Activated T-cell treated with anti-CD3 and anti-CD28 coated beads for 48 hours (primary cell): ENCODE measurements around the gene TMEM213.

ENCODE experiments used
- DNase-seq: peaks from one replicate; pipeline ENCODE4 v3.0.0-alpha.2; 2020; ENCODE audit warnings: low read depth

Gene TMEM213

DNA sequence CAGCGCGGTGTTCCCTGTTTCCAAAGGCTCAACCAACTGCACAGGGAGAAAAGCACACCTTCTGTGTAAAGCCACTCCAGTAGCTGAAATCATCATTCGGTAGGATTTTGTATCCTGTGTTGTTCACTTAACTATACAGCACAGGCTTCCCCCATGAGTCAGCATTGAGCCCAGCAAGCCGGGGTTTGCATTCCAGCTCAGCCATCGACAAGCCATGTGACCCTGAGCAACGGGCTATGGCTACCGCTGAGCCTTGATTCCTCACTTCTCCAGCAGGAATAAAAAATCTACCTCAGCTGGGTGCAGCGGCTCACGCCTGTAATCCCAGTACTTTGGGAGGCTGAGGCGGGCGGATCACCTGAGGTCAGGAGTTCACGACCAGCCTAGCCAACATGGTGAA is 44.3 kb downstream of the TMEM213 start:
- DNase-seq: no peak

DNA sequence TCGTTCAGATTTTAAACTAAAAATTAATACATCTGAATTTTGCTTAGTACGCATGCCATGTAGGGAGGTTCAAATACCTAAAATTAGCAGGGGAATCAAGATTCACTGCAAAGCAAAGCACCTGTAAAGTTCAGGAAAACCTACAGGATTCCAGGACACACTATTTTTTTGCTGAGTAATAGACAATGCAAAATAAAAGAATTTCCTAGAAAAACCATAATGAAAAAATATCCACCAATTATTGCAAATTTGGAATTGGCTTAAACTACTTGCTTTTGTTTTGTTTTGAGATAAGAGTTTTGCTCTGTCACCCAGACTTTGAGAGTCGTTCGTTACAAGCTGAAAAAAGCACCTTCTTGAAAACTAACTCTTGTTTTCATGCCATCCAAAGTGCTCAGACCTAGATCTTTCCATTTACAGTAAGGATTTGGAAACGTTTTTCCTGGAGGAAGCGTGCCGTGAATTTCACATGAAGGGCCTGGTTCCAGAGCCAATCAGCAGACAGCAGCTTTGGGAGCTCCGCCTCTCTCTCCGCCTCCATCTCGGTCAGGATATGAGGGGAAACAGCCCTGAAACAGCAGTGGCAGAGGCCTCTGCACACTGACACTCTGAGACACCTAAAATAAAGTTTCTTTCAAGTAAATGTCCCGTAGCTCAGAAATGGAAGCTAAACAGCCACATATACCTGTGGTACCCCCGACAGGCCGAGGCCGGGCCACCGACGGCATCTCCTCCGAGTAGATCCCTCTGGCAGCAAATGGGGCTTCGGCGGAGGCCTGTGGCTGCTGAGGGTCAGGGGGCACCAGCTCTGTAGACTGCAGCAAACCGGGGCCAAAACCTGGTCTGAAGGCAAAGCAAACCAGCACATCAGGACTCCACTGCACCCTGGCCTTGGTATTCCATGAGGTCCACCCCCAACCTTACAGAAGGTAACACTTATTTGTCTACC is 46.1 kb downstream of the TMEM213 start:
- no peak for DNase-seq

DNA sequence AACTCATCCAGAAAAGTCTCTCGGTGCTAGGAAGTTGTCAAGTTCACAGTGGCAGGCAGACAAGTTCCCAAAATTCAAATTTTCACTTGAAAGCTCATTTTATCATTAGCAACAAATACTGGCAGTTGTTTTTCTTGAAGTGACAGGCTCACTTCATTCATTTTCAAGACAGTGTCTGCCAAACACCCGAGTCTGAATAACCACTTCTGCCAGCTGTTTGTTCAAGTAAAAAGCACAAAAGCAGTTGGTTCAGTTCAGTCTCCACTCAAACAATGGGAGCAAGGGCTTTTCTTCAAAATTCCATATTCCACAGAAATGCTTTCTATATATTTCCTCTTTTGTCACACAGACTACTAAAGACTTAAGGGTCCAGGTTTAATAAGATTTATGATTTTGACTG is 47.9 kb downstream of the TMEM213 start:
- DNase-seq: no peak

DNA sequence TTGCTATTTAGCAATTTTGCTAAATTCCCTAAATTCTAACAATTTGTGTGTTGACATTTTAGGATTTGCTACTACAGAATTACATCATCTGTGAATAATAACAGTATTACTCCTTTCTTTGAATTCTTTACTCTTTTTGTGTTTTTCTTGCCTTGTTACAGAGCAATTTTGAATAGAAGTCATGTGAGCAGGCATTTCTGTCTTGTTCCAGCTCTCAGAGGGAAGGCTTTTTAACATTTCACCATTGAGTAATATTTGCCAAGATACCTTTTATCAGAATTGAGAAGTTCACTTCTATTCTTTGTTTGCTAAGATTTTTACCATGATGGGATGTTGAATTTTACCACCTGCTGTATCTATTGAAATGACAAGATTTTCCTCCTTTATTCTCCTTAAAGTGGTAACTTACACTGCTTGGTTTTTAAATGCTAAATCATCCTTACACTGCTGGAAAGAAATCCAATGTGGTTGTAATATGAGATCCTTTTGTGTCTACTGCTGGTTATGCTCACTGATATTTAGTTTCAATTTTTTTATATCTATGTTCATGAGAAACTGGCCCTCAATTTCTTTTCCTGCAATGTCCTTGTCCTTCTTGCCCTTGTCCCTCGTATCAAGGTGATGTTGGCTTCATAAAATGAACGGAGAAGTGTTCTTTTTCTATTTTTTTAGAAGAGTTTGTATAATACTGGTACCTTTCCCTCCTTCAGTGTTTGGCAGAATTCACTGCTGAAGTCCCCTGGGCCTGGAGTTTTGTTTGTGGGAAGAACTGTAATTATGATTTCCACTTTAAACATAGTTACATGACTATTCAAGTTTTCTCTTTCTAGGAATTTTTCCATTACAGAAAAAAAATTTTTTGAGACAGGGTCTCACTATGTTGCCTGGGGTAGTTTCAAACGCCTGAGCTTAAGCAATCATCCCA is 50.5 kb downstream of the TMEM213 start:
- DNase-seq: no peak

DNA sequence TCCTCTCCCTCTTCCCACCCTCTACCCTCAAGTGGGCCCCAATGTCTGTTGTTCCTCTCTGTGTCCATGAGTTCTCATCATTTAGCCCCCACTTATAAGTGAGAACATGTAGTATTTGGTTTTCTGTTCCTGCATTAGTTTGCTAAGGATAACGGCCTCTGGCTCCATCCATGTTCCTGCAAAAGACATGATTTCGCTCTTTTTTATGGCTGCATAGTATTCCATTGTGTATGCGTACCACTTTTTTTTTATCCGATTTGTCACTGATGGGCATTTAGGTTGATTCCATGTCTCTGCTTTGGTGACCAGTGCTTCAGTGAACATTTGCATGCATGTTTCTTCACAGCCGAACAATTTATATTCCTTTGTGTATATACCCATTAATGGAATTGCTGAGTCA is 51.9 kb downstream of the TMEM213 start:
- no peak for DNase-seq

DNA sequence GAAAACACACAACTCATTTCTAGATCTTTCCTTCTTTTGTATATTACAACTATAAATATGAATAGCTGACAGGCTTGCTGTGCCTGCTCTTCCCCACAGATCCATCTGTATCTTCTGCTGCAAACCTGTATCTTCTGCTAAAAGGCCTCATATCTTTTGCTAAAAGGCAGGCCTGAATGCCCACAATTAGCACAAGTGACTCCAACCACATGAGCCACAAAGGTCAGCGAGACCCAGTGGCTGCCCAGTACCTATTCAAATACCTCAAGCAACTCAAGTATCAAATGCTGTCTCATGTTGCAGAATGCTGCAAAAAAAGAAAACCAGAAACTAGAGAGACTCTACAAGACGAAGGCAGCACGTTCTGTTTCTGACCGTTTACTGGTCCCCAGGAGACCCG is 54.7 kb downstream of the TMEM213 start:
- no peak for DNase-seq

DNA sequence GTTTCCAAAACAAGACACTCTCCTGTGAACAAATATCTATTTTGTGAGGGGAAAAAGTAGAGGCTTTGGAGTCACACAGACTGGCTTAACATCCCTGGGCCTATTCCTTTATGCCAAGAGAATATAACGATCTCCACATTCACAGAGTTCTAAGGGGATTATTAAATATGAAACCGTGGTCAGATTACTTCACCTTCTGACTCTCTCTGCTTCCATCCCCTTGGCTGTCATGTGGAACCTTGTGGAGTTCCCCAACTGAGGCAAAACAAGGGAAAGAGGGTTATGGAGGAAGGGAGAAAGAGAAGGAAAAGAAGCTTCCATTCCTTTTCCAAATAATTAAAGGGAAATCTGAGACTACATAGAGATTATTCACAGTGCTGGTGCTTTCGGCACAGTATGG is 55.7 kb downstream of the TMEM213 start:
- no peak for DNase-seq

DNA sequence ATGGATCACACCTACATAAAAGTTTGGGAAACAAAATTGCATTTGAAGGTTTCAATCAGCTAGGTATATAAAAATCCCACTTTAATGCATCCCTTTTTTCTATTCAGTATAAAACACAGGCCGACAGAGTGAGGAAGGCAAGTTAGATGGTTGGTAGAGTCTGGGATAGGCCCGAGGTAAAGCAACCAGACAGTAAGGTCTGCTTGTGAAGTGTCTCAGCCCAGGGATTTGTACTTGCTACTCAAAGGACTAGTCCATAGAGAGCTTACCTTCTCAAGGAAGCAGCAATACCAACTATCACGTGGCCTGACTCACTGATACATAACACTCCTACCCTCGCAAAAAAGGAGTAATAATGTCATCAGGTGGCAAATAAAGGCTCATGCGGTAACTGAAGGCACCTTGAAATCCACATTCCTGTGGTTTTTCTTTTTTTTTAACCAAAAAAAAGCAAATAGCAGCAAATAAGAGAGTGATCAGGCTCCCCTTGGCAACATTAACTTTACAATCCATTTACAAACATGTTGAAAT is 56.4 kb downstream of the TMEM213 start:
- no peak for DNase-seq

DNA sequence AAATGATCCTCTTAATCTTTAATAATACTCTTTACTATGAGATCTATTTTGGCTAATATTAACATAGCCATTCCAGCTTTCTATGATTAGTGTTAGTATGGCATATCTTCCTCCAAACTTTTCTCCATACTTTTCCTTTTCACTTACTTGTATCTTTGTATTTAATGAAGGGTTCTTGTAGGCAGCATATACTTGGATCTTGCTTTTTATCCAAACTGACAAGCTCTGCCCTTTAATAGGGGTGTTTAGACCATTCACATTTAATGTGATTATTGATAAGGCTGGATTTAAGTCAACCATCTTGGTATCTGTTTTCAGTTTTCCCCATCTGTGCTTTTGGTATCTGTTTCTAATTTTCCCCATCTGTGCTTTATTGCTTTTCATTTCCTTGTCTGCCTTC is 59.9 kb downstream of the TMEM213 start:
- DNase-seq: no peak

DNA sequence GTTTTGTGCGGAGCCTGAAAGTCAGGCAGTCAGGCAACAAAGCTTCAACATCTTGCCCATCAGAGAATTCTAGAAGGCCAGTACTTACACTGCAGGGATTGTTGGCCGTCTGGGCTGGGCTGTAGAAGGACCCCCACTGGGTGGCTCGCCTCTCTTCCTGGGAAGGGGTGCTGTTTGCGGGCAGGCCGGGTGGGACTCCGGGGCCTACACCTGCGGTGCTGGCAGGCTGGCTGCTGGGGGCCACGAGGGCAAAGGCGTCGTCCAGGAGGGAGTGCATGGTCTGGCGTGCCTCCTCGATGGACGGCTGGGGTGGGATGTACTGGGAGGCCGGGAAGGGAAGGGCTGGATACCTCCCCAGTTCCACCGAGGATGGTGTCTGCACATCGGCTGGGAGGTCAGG is 63.3 kb downstream of the TMEM213 start:
- no peak for DNase-seq

DNA sequence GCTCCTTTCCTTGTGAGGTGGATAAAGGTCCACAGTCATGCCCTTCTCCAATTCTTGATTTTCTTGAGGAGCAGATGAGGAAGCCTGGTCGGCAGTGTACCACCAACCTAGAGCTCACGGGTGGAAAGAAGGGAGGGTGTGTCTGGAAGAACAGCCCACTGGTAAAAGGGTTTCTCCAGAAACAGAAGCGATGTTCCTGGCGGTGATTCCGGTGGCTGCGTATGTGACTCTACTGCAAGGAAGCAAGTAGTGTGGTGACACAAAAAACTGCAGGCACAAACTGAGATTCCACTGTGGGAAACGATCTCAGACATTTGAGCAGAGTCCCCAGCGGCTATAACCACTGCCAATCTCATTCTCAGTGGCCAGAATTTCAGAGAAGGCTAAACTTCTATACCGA is 66.1 kb downstream of the TMEM213 start:
- DNase-seq: no peak

DNA sequence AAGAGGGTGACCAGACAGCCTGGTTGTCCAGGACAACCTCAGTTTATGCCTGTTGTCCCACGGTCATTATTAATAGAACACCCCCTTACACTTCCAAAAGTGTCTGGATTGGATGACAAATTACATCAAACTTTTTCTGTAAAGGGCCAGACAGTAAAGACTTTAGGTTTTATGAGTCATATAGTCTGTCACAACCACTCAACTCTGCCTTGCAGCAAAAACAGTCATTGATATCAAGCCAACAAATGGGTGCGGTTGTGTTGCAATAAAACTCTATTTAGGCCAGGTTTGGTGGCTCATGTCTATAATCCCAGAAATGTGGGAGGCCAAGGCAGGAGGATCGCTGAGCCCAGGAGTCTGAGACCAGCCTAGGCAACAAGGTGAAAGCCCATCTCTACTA is 66.9 kb downstream of the TMEM213 start:
- DNase-seq: no peak

DNA sequence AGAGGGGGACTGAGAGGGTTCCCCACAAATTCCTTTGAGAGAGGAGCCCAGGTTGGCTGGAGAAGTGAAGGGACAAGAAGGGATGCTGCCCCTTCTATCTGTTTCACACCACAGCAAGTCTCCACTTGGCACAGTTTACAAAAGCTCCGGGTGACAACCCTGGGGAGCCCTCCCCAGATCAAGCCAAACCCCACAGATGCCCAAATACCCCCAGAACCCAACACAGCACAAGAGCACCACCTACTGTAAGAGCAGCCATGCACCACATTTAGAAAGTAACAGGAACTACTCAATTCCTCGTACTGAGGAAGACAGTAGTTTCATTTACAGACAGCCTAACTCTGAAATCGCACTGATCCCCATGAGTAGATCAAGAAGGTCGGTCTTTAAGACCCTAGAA is 68.0 kb downstream of the TMEM213 start:
- DNase-seq: no peak

DNA sequence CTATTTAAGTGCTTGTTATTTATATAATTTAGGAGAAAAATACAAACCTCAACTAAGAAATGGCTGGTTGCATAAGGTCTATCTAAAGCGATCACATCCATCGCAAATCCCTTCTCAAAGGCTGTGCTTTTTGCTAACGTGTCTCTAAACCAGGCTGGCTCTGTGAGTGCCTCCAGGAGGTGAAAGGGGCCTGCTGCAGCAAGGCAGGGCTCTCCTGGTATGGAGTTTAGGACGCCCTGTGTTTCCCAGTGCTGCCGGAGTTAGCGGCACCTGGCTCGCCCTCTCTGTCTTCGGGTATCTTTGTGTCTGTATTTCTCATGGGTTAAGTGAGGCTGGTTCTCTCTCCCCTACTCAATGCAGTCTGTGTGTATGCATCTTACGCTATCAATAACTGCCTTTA is 68.6 kb downstream of the TMEM213 start:
- DNase-seq: no peak

DNA sequence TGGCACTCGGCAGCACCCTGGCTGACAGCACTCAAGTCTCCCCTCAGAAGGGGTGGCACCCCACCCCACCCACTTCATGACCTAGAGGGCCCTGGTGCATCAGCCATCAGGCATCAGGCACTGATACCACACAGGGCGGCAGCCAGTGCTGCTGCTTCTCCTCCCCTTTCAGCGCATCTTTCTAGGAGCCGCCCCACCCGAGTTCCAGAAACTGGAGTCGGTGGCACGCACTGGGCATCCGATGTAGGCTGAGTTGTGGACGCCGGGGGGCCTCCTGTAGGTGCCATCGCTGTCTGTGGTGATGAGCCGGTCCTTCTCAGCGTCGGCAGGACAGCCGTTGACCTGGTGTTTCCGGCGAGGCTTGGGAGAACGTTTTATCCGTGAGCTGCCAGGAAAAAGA is 70.0 kb downstream of the TMEM213 start:
- DNase-seq: no peak

DNA sequence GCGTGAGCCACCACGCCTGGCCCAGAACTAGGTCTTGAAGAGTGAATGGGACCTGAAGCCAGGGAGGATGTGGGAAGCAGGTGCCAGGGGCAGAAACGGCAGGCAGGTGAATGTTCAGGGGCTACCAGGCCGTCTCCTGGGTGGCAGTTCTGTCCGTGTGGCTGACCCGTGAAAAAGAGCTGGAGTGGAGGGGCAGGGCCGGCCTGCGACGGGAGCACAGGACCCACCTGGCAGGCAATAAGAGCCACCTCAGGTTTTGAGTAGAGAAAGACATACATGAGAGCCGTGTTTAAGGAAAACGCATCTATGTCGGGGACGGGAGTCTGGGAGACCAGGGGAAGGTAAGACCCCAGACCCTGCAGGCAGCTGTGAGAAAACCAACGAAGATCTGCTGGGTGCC is 70.9 kb downstream of the TMEM213 start:
- no peak for DNase-seq

DNA sequence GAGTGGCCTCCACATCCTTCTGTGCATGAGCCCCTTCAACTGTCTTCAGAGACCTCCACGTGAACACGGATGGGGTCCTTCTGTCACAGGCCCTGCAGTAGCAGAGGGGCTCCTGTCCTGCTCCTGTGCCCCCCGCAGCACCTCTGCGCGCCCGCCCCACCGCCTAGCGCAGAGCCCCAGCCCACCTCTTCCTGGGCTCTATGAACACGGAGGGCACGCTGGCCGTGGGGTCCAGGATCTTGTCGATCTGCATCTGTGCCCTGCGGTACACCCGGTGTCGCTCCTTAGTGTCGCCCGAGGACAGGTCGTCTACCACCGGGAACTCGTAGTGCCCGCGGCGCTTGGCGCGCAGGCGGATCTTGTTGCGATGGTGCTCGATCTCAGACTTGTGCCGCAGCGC is 71.6 kb downstream of the TMEM213 start:
- no peak for DNase-seq

DNA sequence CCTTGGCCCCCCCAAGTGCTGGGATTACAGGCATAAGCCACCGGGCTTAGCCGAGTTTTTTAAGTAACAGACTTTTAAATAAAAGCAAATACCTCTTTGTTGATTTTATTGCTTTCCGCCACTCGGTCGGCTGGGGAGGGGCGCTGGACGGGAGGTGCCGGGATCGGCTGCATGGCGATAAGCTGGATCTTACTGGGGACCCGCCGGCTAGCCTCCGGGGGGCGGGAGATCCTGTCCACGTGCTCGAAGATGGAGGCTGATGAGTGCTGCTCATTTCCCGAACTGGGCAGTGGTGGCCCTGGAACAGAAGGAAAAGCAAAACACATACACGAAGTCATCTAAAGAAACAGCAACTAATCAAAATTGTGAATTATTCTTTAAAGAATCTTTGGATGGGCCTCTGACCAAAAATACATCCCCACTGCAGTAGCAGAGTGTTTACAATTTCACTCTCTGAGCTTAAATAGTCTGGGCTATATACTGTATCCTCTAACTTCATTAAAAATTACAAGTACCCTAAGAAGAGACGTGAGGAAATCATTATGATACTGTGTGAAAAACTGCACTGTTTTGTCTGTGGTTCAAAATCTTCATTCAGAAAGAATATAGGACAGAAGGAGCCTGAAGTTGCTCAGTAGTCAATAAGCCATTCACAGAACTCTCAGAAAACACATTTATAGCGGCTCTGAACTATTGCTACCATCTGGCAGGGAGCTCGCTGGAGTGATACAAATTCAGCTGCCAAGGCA is 73.4 kb downstream of the TMEM213 start:
- DNase-seq: no peak

DNA sequence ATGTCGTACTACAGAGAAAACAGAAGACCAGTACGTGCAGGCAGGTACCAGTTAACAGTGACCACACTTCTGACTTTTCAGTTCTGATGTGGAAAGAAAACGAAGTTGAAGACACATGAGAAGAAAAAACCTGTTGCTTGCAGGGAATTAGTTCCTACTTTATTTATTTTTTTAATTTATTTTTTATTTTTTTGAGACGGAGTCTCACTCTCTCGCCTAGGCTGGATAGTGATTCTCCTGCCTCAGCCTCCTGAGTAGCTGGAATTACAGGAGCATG is 74.0 kb downstream of the TMEM213 start:
- no peak for DNase-seq

DNA sequence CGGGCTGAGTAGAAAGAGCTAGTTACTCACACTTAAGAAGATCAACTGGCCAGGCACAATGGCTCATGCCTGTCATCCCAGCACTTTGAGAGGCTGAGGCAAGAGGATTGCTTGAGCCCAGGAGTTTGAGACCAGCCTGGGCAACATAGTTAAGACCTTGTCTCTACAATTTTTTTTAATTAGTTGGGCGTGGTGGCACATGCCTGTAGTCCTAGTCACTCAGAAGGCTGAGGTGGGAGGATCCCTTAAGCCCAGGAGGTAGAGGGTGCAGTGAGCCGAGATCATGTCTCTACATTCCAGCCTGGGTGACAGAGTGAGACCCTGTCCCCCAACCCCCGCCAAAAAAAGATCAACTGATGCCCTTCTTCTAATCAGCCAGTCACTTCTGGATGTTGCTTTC is 74.8 kb downstream of the TMEM213 start:
- DNase-seq: no peak

DNA sequence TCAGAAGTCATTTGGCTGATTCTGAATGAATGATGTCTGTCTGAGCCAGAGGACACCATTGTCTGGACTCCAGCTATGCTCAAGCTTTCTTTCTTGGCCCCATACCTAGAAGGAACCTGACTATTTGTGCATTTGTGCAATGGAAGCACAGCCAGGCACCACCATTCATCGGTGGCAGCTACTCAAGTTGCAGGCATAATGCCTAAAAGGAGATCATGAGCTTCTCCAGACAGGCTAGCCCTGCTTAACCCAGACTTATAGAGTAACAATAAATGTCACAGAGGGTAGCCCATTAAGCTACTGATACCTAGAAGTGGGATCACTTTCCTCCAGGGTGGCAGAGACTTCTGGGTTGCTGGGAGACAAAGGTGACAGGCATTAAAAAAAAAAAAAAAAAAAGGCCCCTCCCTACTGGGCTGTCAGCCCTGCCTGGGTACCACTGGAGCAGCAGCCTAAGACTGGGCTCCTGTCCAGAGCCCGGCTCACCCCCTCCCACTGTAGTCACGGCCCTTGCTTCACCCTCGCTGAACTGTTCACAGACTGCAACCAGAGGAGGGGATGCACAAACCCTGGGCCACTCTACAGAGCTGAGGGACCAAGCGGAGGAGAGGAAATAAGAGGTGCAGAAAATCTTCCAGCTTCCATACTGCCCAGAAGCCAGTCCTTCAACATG is 75.6 kb downstream of the TMEM213 start:
- no peak for DNase-seq

DNA sequence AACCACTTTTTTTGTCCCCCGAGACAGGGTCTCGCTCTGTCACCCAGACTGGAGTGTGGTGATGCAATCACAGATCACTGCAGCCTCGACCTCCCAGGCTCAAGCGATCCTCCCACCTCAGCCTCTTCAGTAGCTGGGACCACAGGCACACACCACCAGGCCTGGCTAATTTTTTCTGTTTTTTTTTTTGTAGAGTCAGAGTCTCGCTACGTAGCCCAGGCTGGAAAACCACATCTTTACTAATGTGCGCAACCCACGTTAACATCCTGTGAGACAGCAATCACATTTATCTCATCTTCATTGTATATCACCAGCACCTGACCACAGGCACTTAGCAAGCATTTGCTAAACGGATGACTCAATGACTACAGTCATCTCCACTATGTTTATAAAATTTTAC is 78.0 kb downstream of the TMEM213 start:
- DNase-seq: peak; percentile 48
